ENCODE data around the gene LGR6. TPM values are rescaled to one million over a fixed set of nuclear protein-coding genes. Genes with fewer than 3 reads are reported as not detected.

The LGR6 gene
- total RNA-seq, 1 experiment from 2014 or later = 0.26 TPM

- Histone ChIP-seq H3K9ac (ENCODE audit: low read length) (no peak overlapping the region), H3K4me2 (ENCODE audit: low read length) (no peak overlapping the region), H4K20me1 (ENCODE audit: low read length) (no peaks in the 10 kb centered on the region), H3K4me1 (ENCODE audit: insufficient read depth, low read length) (no peaks in the 10 kb centered on the region), H3K4me3 (ENCODE audit: low read length) (no peak overlapping the region), H3K9me3 (ENCODE audit: low read length) (no peaks in the 10 kb centered on the region), H2AFZ (ENCODE audit: low read length) (no peak overlapping the region), H3K36me3 (ENCODE audit: low read depth, low read length) (no peaks in the 10 kb centered on the region), H3K79me2 (ENCODE audit: low read length) (no peaks in the 10 kb centered on the region), H3K9me2 (replicated peaks; ENCODE audit: low read length) (no peaks in the 10 kb centered on the region), H3K27me3 (ENCODE audit: low read length) (no peaks in the 10 kb centered on the region), H3K27ac (ENCODE audit: low read length) (no peak overlapping the region), H3F3A (ENCODE audit: low read length, unreplicated experiment) (no peaks in the 10 kb centered on the region)
- TF ChIP-seq EZH2 (IDR thresholded peaks at IDR 0.05; ENCODE audit: low read length, unreplicated experiment) (no peak), CTCF (conservative IDR thresholded peaks at IDR 0.05; ENCODE audit: low read depth, low read length) (no peak), EZH2phosphoT487 (IDR thresholded peaks at IDR 0.05; ENCODE audit: borderline replicate concordance, low read length) (no peak)
- BruUV-seq (replicated peaks) = no TSS peak
- ChIA-PET POLR2A (ENCODE audit: unreplicated experiment) (no interaction called here), CTCF (interaction anchor here (0.7 kb wide), 1 partner anchor 38 kb away, joined by 3 read pairs; no protein-coding TSS in a partner anchor)
- ATAC-seq (no peak), DNase-seq (no peak)
- intact Hi-C loops (cut with micrococcal nuclease) = no loop called here
These were observed 30.9 kb upstream of the LGR6 start for GRCh38 chr1:202162418-202163280.

GRCh38 chr1:202163281-202164270 is 30.0 kb upstream of the LGR6 start:
- CTCF ChIA-PET = no interaction called here
- Histone ChIP-seq H3F3A (ENCODE audit: low read length, unreplicated experiment) (no peaks in the 10 kb centered on the region), H3K79me2 (ENCODE audit: low read length) (no peaks in the 10 kb centered on the region), H3K9me2 (replicated peaks; ENCODE audit: low read length) (no peaks in the 10 kb centered on the region), H3K4me1 (ENCODE audit: insufficient read depth, low read length) (no peaks in the 10 kb centered on the region), H3K27me3 (ENCODE audit: low read length) (no peaks in the 10 kb centered on the region), H3K27ac (ENCODE audit: low read length) (no peak overlapping the region), H3K4me2 (ENCODE audit: low read length) (no peak overlapping the region), H3K9ac (ENCODE audit: low read length) (no peak overlapping the region), H3K9me3 (ENCODE audit: low read length) (no peaks in the 10 kb centered on the region), H4K20me1 (ENCODE audit: low read length) (no peaks in the 10 kb centered on the region), H3K36me3 (ENCODE audit: low read depth, low read length) (no peaks in the 10 kb centered on the region), H3K4me3 (ENCODE audit: low read length) (no peak overlapping the region), H2AFZ (ENCODE audit: low read length) (no peak overlapping the region)
- DNase-seq = no peak
- BruUV-seq (replicated peaks) = no TSS peak
- ATAC-seq = no peak
- TF ChIP-seq EZH2phosphoT487 (IDR thresholded peaks at IDR 0.05; ENCODE audit: borderline replicate concordance, low read length) (no peak), EZH2 (IDR thresholded peaks at IDR 0.05; ENCODE audit: low read length, unreplicated experiment) (no peak), CTCF (conservative IDR thresholded peaks at IDR 0.05; ENCODE audit: low read depth, low read length) (no peak)
- intact Hi-C loops (cut with micrococcal nuclease) = no loop called here
- POLR2A ChIA-PET (ENCODE audit: unreplicated experiment) = no interaction called here

All from PC-3 (cell line).